Activated CD4-positive, alpha-beta T cell treated with anti-CD3 and anti-CD28 coated beads, Interleukin-2, amount 10 ng/mL, durations not matched to agents 7 days and 5 days (primary cell): Measurements from ENCODE around the gene DNAI1. TPM values are rescaled to one million over a fixed set of nuclear protein-coding genes. Genes with fewer than 3 reads are reported as not detected.

Experiments used
- CTCF ChIA-PET: fragments of 350-600 bp; sonication (Branson Sonifier 250); formaldehyde crosslinking; loops from one replicate; lab custom pipeline; 2021; ENCODE audit warnings: antibody characterized with exemption; lab: Charles Lee
- POLR2A ChIA-PET: fragments of 350-600 bp; sonication (Branson Sonifier 250); formaldehyde crosslinking; loops from one replicate; lab custom pipeline; 2021; ENCODE audit warnings: antibody characterized with exemption; lab: Charles Lee
- DNase-seq: peaks from one replicate; pipeline ENCODE4 v3.0.0-alpha.2; 2020
- H3K27ac Mint-ChIP-seq: one replicate; pipeline ENCODE4 v1.8.0; 2021; ENCODE audit warnings: mild to moderate bottlenecking, moderate library complexity, mixed read lengths
- H3K27me3 Mint-ChIP-seq: one replicate; pipeline ENCODE4 v1.8.0; 2021; ENCODE audit warnings: mixed read lengths
- H3K36me3 Mint-ChIP-seq: one replicate; pipeline ENCODE4 v1.8.0; 2021; ENCODE audit warnings: low read depth, mixed read lengths
- H3K4me1 Mint-ChIP-seq: one replicate; pipeline ENCODE4 v1.8.0; 2021; ENCODE audit warnings: mixed read lengths
- H3K4me3 Mint-ChIP-seq: one replicate; pipeline ENCODE4 v1.8.0; 2021; ENCODE audit warnings: mild to moderate bottlenecking, moderate library complexity, mixed read lengths
- H3K9me3 Mint-ChIP-seq: one replicate; pipeline ENCODE4 v1.8.0; 2021; ENCODE audit warnings: mixed read lengths
- total RNA-seq, 2 experiments: library from RNA; stranded (reverse); gene quantifications; one replicate each; pipeline ENCODE4 v1.2.3, GENCODE V29; 2021

DNAI1 gene
- total RNA-seq: not detected

DNA sequence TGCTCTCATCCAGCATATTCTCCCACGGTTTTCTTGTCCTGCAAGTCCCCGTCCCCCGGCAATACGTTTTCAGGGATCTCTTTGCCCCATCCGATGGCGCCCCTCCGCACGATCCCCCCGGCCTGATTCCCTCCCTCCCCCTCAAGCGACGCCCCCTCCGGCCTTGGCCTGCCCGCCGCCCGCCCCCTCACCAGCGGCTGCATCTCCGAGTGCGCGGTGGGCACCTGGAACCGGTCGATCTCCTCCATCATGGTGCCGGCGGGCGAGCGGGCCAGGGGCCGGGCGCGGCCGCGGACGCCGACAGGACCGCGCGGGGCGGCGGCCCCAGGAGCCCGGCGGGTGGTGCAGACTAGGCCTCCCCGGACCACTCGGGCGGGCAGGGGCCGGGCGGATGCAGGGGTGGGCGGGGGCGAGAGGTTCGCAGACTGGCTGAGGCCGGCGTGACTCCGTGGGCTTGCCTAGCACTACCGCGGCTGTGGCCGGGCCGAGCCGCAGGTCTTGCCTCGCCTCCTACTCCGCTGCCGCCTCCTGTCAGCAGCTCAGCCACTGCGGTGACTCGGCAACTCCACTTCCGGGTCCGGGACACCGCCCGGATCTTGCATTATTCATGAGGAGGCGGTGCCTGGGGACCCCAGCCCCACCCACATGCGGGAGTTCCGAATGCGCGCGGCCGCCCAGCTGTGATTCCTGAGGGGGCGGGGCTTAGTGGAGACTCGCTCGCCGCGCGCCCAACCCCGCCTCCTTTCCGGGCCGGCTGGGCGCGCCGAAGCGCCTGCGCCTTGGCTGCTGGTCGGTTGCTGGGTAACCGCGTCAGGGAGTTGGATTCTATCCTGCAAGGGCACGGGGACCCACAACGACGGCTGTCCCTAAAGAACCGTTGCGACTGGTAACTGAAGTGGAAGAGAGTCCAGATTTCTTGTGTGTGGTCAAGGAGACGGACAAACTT, at the start of gene DNAI1, which contains the start of gene FAM219A:
Gene DNAI1 (plus strand): TSS at position 793 of the 946 bp plus-strand sequence. CDS start 201 bp downstream, outside the sequence.
Gene FAM219A (minus strand): TSS at position 558 of the 946 bp plus-strand sequence. CDS start 307 bp downstream, at position 251.
- Mint-ChIP-seq H3K27ac (peak within 1 kb of the TSS; percentile 83), H3K27me3 (peaks cover 13% of the 10 kb centered on the region), H3K4me1 (peaks cover 46% of the 10 kb centered on the region), H3K9me3 (no peaks in the 10 kb centered on the region), H3K4me3 (peak within 1 kb of the TSS; percentile 89), H3K36me3 (peaks cover 2% of the 10 kb centered on the region)
- ChIA-PET CTCF (interaction anchor here (0.6 to 2.1 kb wide), 2 partner anchors 14 to 27 kb away, joined by 3 to 4 read pairs; no protein-coding TSS in a partner anchor), POLR2A (no interaction called here)
- peak; percentile 99 for DNase-seq

DNA sequence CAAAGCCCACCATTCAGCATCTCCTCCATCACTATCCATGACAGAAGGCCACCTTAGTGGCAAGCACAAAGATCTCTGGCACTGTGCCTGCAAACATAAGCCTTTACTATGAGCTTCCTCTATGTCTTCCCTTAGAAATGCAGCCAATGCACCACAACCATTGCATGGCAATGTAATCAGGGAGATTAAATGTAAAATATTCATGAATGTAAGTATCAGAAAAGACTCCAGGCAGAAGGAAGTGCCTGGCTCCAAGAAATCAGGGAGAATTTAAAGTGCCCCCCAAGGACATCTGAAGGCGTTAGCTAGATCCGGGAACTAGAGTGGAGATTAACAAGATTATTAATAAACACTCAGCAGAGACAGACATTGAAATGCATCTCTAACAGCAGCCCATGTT, 49.5 kb upstream of the DNAI1 start:
- H3K27ac Mint-ChIP-seq: no peak overlapping the region
- no peaks in the 10 kb centered on the region for H3K9me3 Mint-ChIP-seq
- CTCF ChIA-PET: interaction anchor here (0.8 to 1.0 kb wide), 3 partner anchors 92 to 346 kb away, joined by 3 to 5 read pairs (median 3); no protein-coding TSS in a partner anchor
- no peaks in the 10 kb centered on the region for H3K27me3 Mint-ChIP-seq
- H3K4me1 Mint-ChIP-seq: no peaks in the 10 kb centered on the region
- H3K4me3 Mint-ChIP-seq: no peak overlapping the region
- no peaks in the 10 kb centered on the region for H3K36me3 Mint-ChIP-seq
- POLR2A ChIA-PET: no interaction called here
- DNase-seq: no peak

DNA sequence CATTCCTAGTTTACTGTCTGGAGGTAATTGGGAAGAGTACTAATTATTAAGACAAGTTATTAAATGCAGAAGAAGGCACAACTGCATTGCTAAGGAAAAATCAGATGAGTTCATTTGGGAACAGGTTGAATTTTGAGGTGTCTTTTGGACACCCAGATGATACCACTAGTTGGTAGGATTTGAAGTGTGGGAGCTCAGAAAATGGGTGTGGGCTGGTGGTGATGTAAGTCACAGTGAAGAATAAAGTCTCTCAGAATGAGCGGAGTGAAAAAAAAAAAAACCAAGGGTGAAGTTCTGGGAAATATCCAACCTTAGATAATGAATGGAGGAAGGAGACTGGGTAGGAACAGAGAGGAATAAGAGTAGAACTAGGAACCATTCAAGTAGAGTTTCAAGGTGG, 46.3 kb upstream of the DNAI1 start:
- no peaks in the 10 kb centered on the region for H3K27me3 Mint-ChIP-seq
- CTCF ChIA-PET: no interaction called here
- no peaks in the 10 kb centered on the region for H3K36me3 Mint-ChIP-seq
- H3K4me3 Mint-ChIP-seq: no peak overlapping the region
- POLR2A ChIA-PET: no interaction called here
- no peak overlapping the region for H3K27ac Mint-ChIP-seq
- H3K4me1 Mint-ChIP-seq: no peaks in the 10 kb centered on the region
- no peak for DNase-seq
- no peaks in the 10 kb centered on the region for H3K9me3 Mint-ChIP-seq

DNA sequence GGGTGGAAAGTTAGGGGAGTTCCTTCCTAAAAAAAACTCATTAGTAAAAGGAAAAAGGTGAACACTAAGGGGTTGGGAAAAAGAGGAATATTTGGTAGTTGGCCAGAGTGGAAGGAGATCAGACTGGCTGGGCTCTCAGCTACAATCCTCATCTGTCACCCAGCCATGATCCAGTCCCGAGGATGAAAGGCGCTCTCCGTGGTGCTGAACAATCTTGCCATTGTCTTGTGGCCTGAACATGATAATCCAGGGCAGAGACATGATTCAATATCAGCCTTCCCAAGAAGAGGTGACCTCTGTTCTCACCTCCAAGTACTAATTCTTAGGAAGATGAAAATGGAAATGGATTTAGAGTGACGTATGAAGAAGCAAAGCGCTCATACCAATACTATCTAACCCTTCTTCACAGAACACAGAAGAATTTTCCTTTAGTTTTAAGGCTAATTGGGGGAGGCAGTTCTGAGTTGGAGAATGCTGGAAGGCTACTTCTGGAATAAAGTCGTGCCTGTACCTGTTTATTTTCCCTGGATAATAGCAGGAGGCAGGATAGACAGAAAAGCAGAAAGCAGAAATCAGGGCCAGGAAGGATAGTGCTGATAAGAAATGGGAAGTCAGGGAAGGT, 45.3 kb upstream of the DNAI1 start:
- Mint-ChIP-seq H3K27me3 (no peaks in the 10 kb centered on the region), H3K36me3 (no peaks in the 10 kb centered on the region), H3K27ac (no peak overlapping the region), H3K4me3 (no peak overlapping the region), H3K9me3 (no peaks in the 10 kb centered on the region), H3K4me1 (no peaks in the 10 kb centered on the region)
- CTCF ChIA-PET: no interaction called here
- POLR2A ChIA-PET: no interaction called here
- peak; percentile 67 for DNase-seq

DNA sequence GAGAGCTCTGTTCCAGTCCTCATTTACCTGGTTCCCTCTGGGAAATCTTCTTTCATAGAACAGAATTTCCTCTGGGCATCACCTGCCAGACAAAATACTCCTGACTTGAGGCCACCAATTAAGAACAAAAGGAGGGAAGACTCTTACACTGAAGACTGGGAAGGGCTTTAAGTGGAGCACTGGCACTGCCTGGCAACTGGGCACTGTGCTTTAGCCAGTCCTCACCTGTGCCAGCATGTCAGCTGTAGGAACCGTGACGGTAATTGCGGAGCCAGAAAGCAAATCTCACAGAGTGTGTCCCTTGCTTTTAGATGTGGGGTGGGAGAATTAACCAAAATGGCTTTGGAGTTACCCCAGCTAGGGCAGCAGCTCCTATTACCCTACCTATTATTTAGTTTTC, 40.9 kb upstream of the DNAI1 start:
- Mint-ChIP-seq H3K36me3 (no peaks in the 10 kb centered on the region), H3K27ac (no peak overlapping the region), H3K4me3 (no peak overlapping the region), H3K4me1 (no peaks in the 10 kb centered on the region), H3K27me3 (no peaks in the 10 kb centered on the region), H3K9me3 (no peaks in the 10 kb centered on the region)
- no peak for DNase-seq
- ChIA-PET POLR2A (no interaction called here), CTCF (no interaction called here)

DNA sequence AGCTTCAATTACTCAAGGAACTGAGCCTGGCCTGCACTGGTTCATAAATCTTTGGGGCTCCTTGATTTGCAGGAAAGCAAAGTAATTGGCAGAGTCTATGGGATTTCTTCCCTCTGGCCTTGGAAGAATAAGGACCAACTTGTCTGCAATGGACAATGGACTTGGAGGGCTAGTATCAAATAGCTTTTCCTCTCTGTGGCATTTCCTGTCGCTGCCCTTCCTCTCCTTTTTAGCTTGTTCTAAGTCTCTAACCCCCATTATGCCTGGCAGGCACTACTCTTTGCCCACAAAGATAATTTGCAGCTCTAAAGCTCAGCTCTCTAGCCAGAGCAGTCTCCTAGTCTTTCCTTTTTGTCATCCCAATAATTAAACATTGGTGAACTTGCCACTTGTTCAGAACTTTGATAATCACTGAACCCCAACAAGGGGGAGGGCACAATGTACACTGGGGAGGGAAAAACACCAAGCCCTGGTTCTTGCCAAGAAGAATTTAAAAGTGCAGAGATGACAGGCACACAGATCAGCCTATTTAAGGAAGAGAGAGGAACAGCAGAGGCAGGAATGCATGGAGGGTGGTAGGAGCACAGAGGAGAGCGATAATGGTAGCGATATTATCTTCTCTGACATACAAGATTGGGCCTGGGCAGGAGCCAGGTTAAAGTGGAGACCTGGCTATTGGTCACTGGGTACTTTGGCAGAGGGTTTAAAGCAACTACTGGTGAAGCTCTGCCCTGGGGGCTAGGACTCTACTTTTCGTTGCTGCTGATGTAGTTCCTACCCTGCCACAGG, 38.7 kb upstream of the DNAI1 start:
- Mint-ChIP-seq H3K36me3 (no peaks in the 10 kb centered on the region), H3K27me3 (no peaks in the 10 kb centered on the region), H3K4me1 (no peaks in the 10 kb centered on the region), H3K9me3 (no peaks in the 10 kb centered on the region), H3K4me3 (no peak overlapping the region), H3K27ac (no peak overlapping the region)
- ChIA-PET POLR2A (interaction anchor here (0.5 kb wide), 1 partner anchor 119 kb away, joined by 6 read pairs; no protein-coding TSS in a partner anchor), CTCF (interaction anchor here (1.3 kb wide), 1 partner anchor 16 kb away, joined by 3 read pairs; no protein-coding TSS in a partner anchor)
- no peak for DNase-seq

DNA sequence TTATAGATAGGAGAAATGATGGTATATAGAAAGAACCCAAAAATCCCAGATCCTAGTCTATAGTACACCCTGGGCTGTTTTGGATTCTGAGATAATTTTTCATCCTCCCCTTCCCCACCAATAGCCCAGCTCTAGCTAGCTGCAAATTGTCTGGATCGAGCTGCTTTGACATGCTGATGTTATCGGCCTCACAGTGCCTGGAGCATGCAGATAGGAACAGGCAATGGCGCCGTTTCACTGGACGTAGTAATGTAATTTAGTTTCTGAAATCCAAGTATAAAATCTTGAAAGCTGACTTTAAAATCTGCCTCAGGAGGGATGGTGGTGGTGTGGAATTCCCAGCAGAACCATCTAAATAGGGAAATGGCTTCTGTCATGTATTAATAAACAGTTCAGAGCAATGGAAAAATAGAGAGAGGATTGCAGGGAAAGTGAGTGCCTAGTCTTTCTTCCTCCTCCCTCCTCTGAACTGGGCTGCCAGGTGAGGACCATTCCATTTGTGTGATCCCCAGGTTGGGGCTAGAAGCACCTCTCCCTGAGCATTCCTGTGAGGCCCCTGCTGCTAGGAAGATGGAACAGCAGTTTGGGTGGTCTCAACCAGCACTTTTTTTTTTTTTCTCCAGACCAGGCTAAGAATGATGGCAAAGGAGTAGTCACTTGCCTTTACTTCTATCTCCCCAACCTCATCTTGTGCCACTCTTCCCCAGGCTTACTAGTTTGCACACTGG, 32.1 kb upstream of the DNAI1 start:
- POLR2A ChIA-PET: no interaction called here
- Mint-ChIP-seq H3K36me3 (no peaks in the 10 kb centered on the region), H3K27ac (no peak overlapping the region), H3K4me3 (no peak overlapping the region), H3K9me3 (no peaks in the 10 kb centered on the region), H3K4me1 (no peaks in the 10 kb centered on the region), H3K27me3 (no peaks in the 10 kb centered on the region)
- no peak for DNase-seq
- CTCF ChIA-PET: interaction anchor here (0.6 kb wide), 1 partner anchor 512 kb away, joined by 5 read pairs; no protein-coding TSS in a partner anchor

DNA sequence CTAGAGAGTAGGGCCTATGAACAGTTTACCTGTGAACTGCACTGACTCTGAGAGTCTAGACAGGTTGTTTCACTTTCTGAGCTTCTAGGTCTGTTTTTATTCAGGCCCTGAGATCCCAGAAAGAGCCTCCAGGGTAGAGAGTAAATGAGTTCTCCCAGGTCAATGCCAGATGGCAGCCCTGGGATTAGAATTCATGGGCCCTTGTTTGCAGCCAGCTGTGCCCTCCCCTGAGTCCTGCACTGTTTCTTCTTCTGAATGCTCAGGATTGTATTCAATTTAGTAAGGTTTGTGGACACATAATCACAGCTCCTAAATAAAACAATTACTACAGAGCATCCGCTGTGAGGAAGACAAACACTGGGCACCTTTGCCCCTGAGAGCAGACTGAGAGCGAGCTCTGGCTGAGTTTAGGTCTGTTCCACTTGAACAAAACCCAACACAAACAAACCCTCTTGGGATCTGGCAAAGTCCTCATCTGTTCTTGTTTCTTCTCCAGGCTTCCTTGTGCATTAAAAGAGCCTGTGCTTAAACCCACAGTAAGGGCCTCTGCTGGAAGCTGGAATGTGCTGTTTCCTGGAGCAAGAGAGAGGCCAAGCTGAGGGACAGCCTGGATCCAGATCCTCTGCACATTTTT, 30.2 kb upstream of the DNAI1 start:
- no peak for DNase-seq
- Mint-ChIP-seq H3K36me3 (no peaks in the 10 kb centered on the region), H3K4me1 (no peaks in the 10 kb centered on the region), H3K27ac (no peak overlapping the region), H3K4me3 (no peak overlapping the region), H3K27me3 (no peaks in the 10 kb centered on the region), H3K9me3 (no peaks in the 10 kb centered on the region)
- POLR2A ChIA-PET: no interaction called here
- CTCF ChIA-PET: interaction anchor here (0.9 kb wide), 1 partner anchor 34 kb away, joined by 3 read pairs; no protein-coding TSS in a partner anchor

DNA sequence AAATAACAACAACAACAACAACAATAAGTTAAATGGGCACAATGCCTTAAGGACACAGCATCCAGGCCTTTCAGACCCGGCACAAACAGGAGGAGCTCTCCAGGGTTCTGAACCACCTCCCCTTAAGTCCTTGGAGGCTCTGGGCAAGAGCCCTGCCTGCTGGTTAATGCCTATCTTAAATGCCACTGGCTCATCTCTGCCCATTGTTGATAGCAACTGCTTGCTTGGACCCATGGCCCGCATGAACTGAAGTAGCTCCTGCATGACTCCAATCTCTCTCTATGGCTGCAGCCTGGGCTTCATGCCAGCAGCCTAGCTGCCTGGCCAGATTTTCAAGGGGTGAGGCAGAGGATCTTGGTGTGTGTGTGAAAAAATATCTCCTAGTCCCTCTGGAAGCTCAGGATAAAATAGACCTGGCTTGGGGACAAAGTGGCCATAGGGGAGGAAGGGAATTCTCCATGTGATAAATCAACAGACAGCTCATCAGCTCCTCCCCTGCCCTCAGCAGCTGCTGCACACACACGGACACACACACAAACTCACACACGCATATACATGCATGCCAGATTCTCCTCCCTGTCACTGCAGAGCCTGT, 27.7 kb upstream of the DNAI1 start:
- Mint-ChIP-seq H3K4me3 (no peak overlapping the region), H3K27me3 (no peaks in the 10 kb centered on the region), H3K9me3 (no peaks in the 10 kb centered on the region), H3K36me3 (no peaks in the 10 kb centered on the region), H3K27ac (no peak overlapping the region), H3K4me1 (no peaks in the 10 kb centered on the region)
- peak; percentile 48 for DNase-seq
- CTCF ChIA-PET: interaction anchor here (0.5 to 1.6 kb wide), 5 partner anchors 14 to 246 kb away, joined by 3 to 4 read pairs (median 3); no protein-coding TSS in a partner anchor
- POLR2A ChIA-PET: no interaction called here

DNA sequence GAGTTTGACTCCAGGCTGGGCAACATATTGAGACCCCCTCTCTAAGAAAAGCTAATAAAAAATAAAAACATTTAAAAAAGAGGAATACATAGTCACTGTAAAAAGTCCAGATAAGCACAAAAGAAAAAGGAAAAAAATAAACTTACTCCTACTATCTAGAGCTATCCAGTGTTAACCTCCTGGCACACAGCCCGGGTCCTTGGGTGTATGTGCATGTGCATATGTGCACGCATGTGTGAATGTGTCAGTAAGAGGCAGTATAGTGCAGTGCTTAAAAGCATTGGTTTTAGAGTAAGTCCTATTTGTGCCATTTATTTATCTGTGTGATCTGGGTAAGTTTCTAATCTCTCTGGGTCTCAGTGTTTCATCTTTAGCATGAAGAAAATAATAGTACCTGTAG, 26.9 kb upstream of the DNAI1 start:
- no peak for DNase-seq
- Mint-ChIP-seq H3K9me3 (no peaks in the 10 kb centered on the region), H3K36me3 (no peaks in the 10 kb centered on the region), H3K27me3 (no peaks in the 10 kb centered on the region), H3K4me1 (no peaks in the 10 kb centered on the region), H3K4me3 (no peak overlapping the region), H3K27ac (no peak overlapping the region)
- ChIA-PET CTCF (interaction anchor here (0.5 to 1.6 kb wide), 2 partner anchors 68 to 247 kb away, joined by 3 to 4 read pairs; no protein-coding TSS in a partner anchor), POLR2A (no interaction called here)
